Adrenal gland (tissue), 5 donors: ENCODE data around the gene DNAH9.

Source experiments
- POLR2A ChIP-seq, 2 donors: fragments of 450-650 bp; IDR thresholded peaks; one replicate each; pipeline ENCODE4 v1.6.1; 2017; ENCODE audit warnings: antibody characterized with exemption in 2 of 2, mild to moderate bottlenecking in 2 of 2, moderate library complexity in 1 of 2
- TF ChIP-seq, protein P1 (sequence below), 6 experiments: fragments of 450-650 bp in 4 of 6; fragments of 200-600 bp in 2 of 6; sonication (generic) in 1 of 6; IDR thresholded peaks; 1 replicate in 5 of 6; 2 replicates in 1 of 6; pipeline versions ENCODE4 v1.5.1 to v1.8.0; 2016 to 2021; ENCODE audit warnings: antibody characterized with exemption in 6 of 6, mild to moderate bottlenecking in 2 of 6, moderate library complexity in 1 of 6
- donor health status: DM: no; HTN: no; CAD: no.

DNA sequence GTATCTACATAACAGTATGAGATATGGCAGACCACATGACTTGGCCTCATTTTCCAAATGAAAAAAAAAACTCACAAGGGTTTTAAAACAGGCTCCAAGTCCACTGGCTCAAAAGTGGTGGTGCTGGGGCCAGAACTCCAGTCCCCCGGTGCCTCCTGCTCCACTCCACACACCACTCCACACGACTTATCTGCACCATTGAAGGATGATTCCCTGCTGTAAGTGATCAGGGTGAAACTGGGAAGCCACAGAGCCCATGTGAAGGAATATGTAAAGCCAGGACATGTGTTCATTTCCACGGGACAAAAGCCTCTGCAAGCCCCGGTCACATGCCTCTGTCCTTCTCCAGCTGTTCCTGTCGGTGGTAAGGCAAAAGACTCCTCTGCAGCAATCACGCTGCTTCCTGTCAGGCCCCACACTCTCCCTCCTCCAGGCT, 301.8 kb downstream of the DNAH9 start:
- TF ChIP-seq, protein P1, sequence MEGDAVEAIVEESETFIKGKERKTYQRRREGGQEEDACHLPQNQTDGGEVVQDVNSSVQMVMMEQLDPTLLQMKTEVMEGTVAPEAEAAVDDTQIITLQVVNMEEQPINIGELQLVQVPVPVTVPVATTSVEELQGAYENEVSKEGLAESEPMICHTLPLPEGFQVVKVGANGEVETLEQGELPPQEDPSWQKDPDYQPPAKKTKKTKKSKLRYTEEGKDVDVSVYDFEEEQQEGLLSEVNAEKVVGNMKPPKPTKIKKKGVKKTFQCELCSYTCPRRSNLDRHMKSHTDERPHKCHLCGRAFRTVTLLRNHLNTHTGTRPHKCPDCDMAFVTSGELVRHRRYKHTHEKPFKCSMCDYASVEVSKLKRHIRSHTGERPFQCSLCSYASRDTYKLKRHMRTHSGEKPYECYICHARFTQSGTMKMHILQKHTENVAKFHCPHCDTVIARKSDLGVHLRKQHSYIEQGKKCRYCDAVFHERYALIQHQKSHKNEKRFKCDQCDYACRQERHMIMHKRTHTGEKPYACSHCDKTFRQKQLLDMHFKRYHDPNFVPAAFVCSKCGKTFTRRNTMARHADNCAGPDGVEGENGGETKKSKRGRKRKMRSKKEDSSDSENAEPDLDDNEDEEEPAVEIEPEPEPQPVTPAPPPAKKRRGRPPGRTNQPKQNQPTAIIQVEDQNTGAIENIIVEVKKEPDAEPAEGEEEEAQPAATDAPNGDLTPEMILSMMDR (IDR thresholded peaks at IDR 0.05): no peak
- no peak for TF ChIP-seq POLR2A (IDR thresholded peaks at IDR 0.05)
